ENCODE measurements around the gene ATP6V0A1. TPM values are rescaled to one million over a fixed set of nuclear protein-coding genes. Genes with fewer than 3 reads are reported as not detected.

The ATP6V0A1 gene
- total RNA-seq, 2 experiments from 2014 or later = 4.6 to 6.0 TPM

DNA sequence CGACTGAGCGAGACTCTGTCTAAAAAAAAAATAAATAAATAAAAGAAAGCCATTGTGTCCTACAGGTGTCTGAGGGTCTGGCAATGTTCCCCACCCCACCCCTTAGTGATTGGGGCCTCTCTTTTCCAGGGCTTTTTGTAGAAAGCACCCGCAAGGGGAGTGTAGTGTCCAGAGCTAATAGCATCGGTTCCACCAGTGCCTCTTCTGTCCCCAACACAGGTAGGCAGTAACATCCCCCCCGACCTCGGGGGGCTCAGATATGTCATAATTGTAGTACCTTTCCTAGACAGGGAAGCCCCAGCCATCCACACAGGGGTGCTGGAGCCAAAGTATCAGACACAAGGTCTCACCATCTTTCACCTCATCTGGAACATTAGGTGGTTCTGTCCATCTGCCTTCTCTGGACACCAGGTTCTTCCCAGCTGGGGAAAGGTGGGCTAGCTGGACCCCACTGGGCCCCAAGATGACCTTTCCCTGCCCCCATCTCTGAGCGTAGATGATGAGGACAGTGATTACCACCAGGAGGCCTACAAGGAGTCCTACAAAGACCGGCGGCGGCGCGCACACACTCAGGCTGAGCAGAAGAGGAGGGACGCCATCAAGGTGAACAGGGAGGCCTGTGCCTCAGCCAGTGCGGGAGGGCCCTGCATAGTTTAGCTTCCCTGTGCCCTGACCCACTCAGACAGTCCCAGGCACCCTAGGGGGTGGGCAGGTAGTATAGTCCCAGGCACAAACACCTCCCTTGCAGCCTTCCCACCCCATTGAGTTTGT is 109.8 kb downstream of the ATP6V0A1 start:
- CTCF ChIA-PET = interaction anchor here (1.1 to 6.7 kb wide), 5 partner anchors 9 to 40 kb away, joined by 3 to 62 read pairs (median 5); partner anchors contain the start of gene PSMC3IP
- Mint-ChIP-seq H3K36me3 (peaks cover 54% of the 10 kb centered on the region), H3K9me3 (ENCODE audit: low read depth) (no peaks in the 10 kb centered on the region), H3K27ac (peak overlapping the region; percentile 54), H3K4me3 (peak overlapping the region; percentile 94), H3K4me1 (peaks cover 59% of the 10 kb centered on the region), H3K27me3 (no peaks in the 10 kb centered on the region)
- ATAC-seq (no peak), DNase-seq (no peak)

- ATAC-seq (no peak), DNase-seq (no peak)
- Mint-ChIP-seq H3K9me3 (ENCODE audit: low read depth) (no peaks in the 10 kb centered on the region), H3K4me3 (no peak overlapping the region), H3K4me1 (peaks cover 60% of the 10 kb centered on the region), H3K27me3 (no peaks in the 10 kb centered on the region), H3K36me3 (peaks cover 66% of the 10 kb centered on the region), H3K27ac (no peak overlapping the region)
- CTCF ChIA-PET = interaction anchor here (0.7 to 1.3 kb wide), 3 partner anchors 17 to 37 kb away, joined by 3 read pairs; no protein-coding TSS in a partner anchor
These were observed 113.0 kb downstream of the ATP6V0A1 start for GRCh38 chr17:42571435-42572225.

Small RNA genes lying within 50 kb of the gene (microRNA-seq; reads per million reads assigned to microRNA genes)
- gene MIR5010 (not detected), gene MIR548AT (not detected)

Other genes starting within 250 kb of the ATP6V0A1 start
- gene STAT5B, start 182.5 kb upstream of the ATP6V0A1 start, total RNA-seq = 100 to 1,000 TPM; 112 to 116 TPM
- 100 to 1,000 TPM; 118 to 127 TPM for gene STAT5A, start 170.4 kb upstream of the ATP6V0A1 start, total RNA-seq
- gene STAT3, start 70.4 kb upstream of the ATP6V0A1 start, total RNA-seq = 10 to 100 TPM; 90.5 to 97.6 TPM
- gene CAVIN1, start 35.6 kb upstream of the ATP6V0A1 start, total RNA-seq = 1 to 10 TPM in 1 of 2 experiments, under 1 TPM in 1; 0.66 to 1.3 TPM
- 10 to 100 TPM; 18.2 to 19.4 TPM for gene NAGLU, start 77.4 kb downstream of the ATP6V0A1 start, total RNA-seq
- gene HSD17B1, start 94.0 kb downstream of the ATP6V0A1 start, total RNA-seq = 1 to 10 TPM in 1 of 2 experiments, under 1 TPM in 1; 0.70 to 1.1 TPM
- gene COASY, start 103.3 kb downstream of the ATP6V0A1 start, total RNA-seq = 100 to 1,000 TPM in 1 of 2 experiments, 10 to 100 TPM in 1; 95.9 to 108 TPM
- 10 to 100 TPM; 54.8 to 60.4 TPM for gene MLX, start 108.2 kb downstream of the ATP6V0A1 start, total RNA-seq
- 10 to 100 TPM; 24.4 to 25.5 TPM for gene PSMC3IP, start 118.9 kb downstream of the ATP6V0A1 start, total RNA-seq
- 10 to 100 TPM; 46.7 to 54.2 TPM for gene RETREG3, start 150.5 kb downstream of the ATP6V0A1 start, total RNA-seq
- 100 to 1,000 TPM in 1 of 2 experiments, 10 to 100 TPM in 1; 92.3 to 103 TPM for gene TUBG1, start 150.8 kb downstream of the ATP6V0A1 start, total RNA-seq
- 10 to 100 TPM; 13.5 to 14.6 TPM for gene TUBG2, start 200.4 kb downstream of the ATP6V0A1 start, total RNA-seq
- gene PLEKHH3, start 218.1 kb downstream of the ATP6V0A1 start, total RNA-seq = 1 to 10 TPM; 1.3 to 1.4 TPM
- under 1 TPM in 1 of 2 experiments, not detected in 1; 0.45 TPM for gene CCR10, start 223.0 kb downstream of the ATP6V0A1 start, total RNA-seq
- 1 to 10 TPM in 1 of 2 experiments, under 1 TPM in 1; 0.61 to 1.9 TPM for gene CNTNAP1, start 223.7 kb downstream of the ATP6V0A1 start, total RNA-seq